ENCODE results near the gene MTMR12.

MTMR12 gene

GRCh38 chr5:32312595-32313332 lies at the start of gene MTMR12:
TSS of gene MTMR12 (minus strand) at chr5:32312939. CDS start at chr5:32312838, 101 bp downstream.
- peaks cover 31% of the 10 kb centered on the region for H3K4me1 Mint-ChIP-seq (ENCODE audit: low read depth)
- peak within 1 kb of the TSS; percentile 92 for H3K27ac Mint-ChIP-seq
- peaks cover 28% of the 10 kb centered on the region for H3K36me3 Mint-ChIP-seq (ENCODE audit: low read depth)
- DNase-seq, result peak; percentile 100
- H3K27me3 Mint-ChIP-seq, result no peaks in the 10 kb centered on the region
- no peaks in the 10 kb centered on the region for H3K9me3 Mint-ChIP-seq
- peak within 1 kb of the TSS; percentile 84 for H3K4me3 Mint-ChIP-seq

GRCh38 chr5:32362527-32362926 lies 49.8 kb upstream of the MTMR12 start:
- Mint-ChIP-seq H3K9me3 (no peaks in the 10 kb centered on the region), H3K36me3 (ENCODE audit: low read depth) (peaks cover 68% of the 10 kb centered on the region), H3K27me3 (no peaks in the 10 kb centered on the region), H3K27ac (no peak overlapping the region), H3K4me1 (ENCODE audit: low read depth) (peaks cover 4% of the 10 kb centered on the region), H3K4me3 (no peak overlapping the region)
- DNase-seq, result no peak

- Mint-ChIP-seq H3K4me3 (no peak overlapping the region), H3K27ac (peak overlapping the region; percentile 22), H3K36me3 (ENCODE audit: low read depth) (peaks cover 80% of the 10 kb centered on the region)
Measured at GRCh38 chr5:32360906-32361305, 48.2 kb upstream of the MTMR12 start.

GRCh38 chr5:32358611-32359010 lies 45.9 kb upstream of the MTMR12 start:
- peaks cover 86% of the 10 kb centered on the region for H3K36me3 Mint-ChIP-seq (ENCODE audit: low read depth)

More at GRCh38 chr5:32360906-32361305, 48.2 kb upstream of the MTMR12 start:
- Mint-ChIP-seq H3K4me1 (ENCODE audit: low read depth) (peaks cover 4% of the 10 kb centered on the region), H3K9me3 (no peaks in the 10 kb centered on the region), H3K27me3 (no peaks in the 10 kb centered on the region)
- DNase-seq, result no peak

GRCh38 chr5:32357658-32358057 lies 44.9 kb upstream of the MTMR12 start:
- Mint-ChIP-seq H3K9me3 (no peaks in the 10 kb centered on the region), H3K27me3 (no peaks in the 10 kb centered on the region), H3K4me1 (ENCODE audit: low read depth) (peaks cover 4% of the 10 kb centered on the region), H3K27ac (peak overlapping the region; percentile 79), H3K36me3 (ENCODE audit: low read depth) (peaks cover 86% of the 10 kb centered on the region), H3K4me3 (no peak overlapping the region)
- no peak for DNase-seq

More at GRCh38 chr5:32358611-32359010, 45.9 kb upstream of the MTMR12 start:
- Mint-ChIP-seq H3K27ac (no peak overlapping the region), H3K4me3 (no peak overlapping the region), H3K27me3 (no peaks in the 10 kb centered on the region), H3K9me3 (no peaks in the 10 kb centered on the region), H3K4me1 (ENCODE audit: low read depth) (peaks cover 4% of the 10 kb centered on the region)
- DNase-seq, result no peak

GRCh38 chr5:32355686-32356085 lies 42.9 kb upstream of the MTMR12 start:
- DNase-seq, result no peak
- peaks cover 6% of the 10 kb centered on the region for H3K4me1 Mint-ChIP-seq (ENCODE audit: low read depth)
- H3K36me3 Mint-ChIP-seq (ENCODE audit: low read depth), result peaks cover 70% of the 10 kb centered on the region
- H3K4me3 Mint-ChIP-seq, result no peak overlapping the region
- H3K27me3 Mint-ChIP-seq, result no peaks in the 10 kb centered on the region
- H3K9me3 Mint-ChIP-seq, result no peaks in the 10 kb centered on the region
- no peak overlapping the region for H3K27ac Mint-ChIP-seq

- peaks cover 50% of the 10 kb centered on the region for H3K36me3 Mint-ChIP-seq (ENCODE audit: low read depth)
- no peak overlapping the region for H3K4me3 Mint-ChIP-seq
- DNase-seq, result no peak
- H3K27me3 Mint-ChIP-seq, result no peaks in the 10 kb centered on the region
- H3K4me1 Mint-ChIP-seq (ENCODE audit: low read depth), result peaks cover 6% of the 10 kb centered on the region
- no peak overlapping the region for H3K27ac Mint-ChIP-seq
- H3K9me3 Mint-ChIP-seq, result no peaks in the 10 kb centered on the region
Measured at GRCh38 chr5:32353420-32353819, 40.7 kb upstream of the MTMR12 start.

- DNase-seq, result no peak
- Mint-ChIP-seq H3K27ac (no peak overlapping the region), H3K36me3 (ENCODE audit: low read depth) (peaks cover 47% of the 10 kb centered on the region), H3K27me3 (no peaks in the 10 kb centered on the region), H3K4me3 (no peak overlapping the region), H3K4me1 (ENCODE audit: low read depth) (peaks cover 3% of the 10 kb centered on the region), H3K9me3 (peaks cover 2% of the 10 kb centered on the region)
Measured at GRCh38 chr5:32352685-32353084, 39.9 kb upstream of the MTMR12 start.

- Mint-ChIP-seq H3K4me3 (no peak overlapping the region), H3K4me1 (ENCODE audit: low read depth) (peaks cover 2% of the 10 kb centered on the region), H3K36me3 (ENCODE audit: low read depth) (no peaks in the 10 kb centered on the region)
Measured at GRCh38 chr5:32346869-32347268, 34.1 kb upstream of the MTMR12 start.

GRCh38 chr5:32343058-32343672 lies 30.4 kb upstream of the MTMR12 start:
- no peaks in the 10 kb centered on the region for H3K4me1 Mint-ChIP-seq (ENCODE audit: low read depth)
- H3K36me3 Mint-ChIP-seq (ENCODE audit: low read depth), result peaks cover 4% of the 10 kb centered on the region
- H3K9me3 Mint-ChIP-seq, result peaks cover 24% of the 10 kb centered on the region
- H3K27ac Mint-ChIP-seq, result no peak overlapping the region
- no peak overlapping the region for H3K4me3 Mint-ChIP-seq
- no peaks in the 10 kb centered on the region for H3K27me3 Mint-ChIP-seq
- no peak for DNase-seq

More at GRCh38 chr5:32346869-32347268, 34.1 kb upstream of the MTMR12 start:
- peaks cover 9% of the 10 kb centered on the region for H3K9me3 Mint-ChIP-seq
- no peaks in the 10 kb centered on the region for H3K27me3 Mint-ChIP-seq
- no peak for DNase-seq
- H3K27ac Mint-ChIP-seq, result no peak overlapping the region

- Mint-ChIP-seq H3K4me3 (no peak overlapping the region), H3K4me1 (ENCODE audit: low read depth) (no peaks in the 10 kb centered on the region), H3K27me3 (no peaks in the 10 kb centered on the region), H3K9me3 (peaks cover 24% of the 10 kb centered on the region), H3K27ac (no peak overlapping the region), H3K36me3 (ENCODE audit: low read depth) (peaks cover 7% of the 10 kb centered on the region)
- DNase-seq, result no peak
Measured at GRCh38 chr5:32342656-32343055, 29.9 kb upstream of the MTMR12 start.

- no peak for DNase-seq
- Mint-ChIP-seq H3K4me3 (no peak overlapping the region), H3K4me1 (ENCODE audit: low read depth) (no peaks in the 10 kb centered on the region), H3K36me3 (ENCODE audit: low read depth) (peaks cover 7% of the 10 kb centered on the region), H3K27me3 (no peaks in the 10 kb centered on the region), H3K27ac (no peak overlapping the region), H3K9me3 (peaks cover 19% of the 10 kb centered on the region)
Measured at GRCh38 chr5:32339878-32340277, 27.1 kb upstream of the MTMR12 start.

- Mint-ChIP-seq H3K4me3 (no peak overlapping the region), H3K27ac (no peak overlapping the region), H3K27me3 (no peaks in the 10 kb centered on the region), H3K36me3 (ENCODE audit: low read depth) (peaks cover 7% of the 10 kb centered on the region), H3K4me1 (ENCODE audit: low read depth) (no peaks in the 10 kb centered on the region), H3K9me3 (peaks cover 19% of the 10 kb centered on the region)
- DNase-seq, result no peak
Measured at GRCh38 chr5:32339198-32339597, 26.5 kb upstream of the MTMR12 start.

- H3K36me3 Mint-ChIP-seq (ENCODE audit: low read depth), result peaks cover under 1% of the 10 kb centered on the region
- H3K27ac Mint-ChIP-seq, result no peak overlapping the region
- H3K9me3 Mint-ChIP-seq, result peaks cover under 1% of the 10 kb centered on the region
- H3K27me3 Mint-ChIP-seq, result no peaks in the 10 kb centered on the region
- H3K4me1 Mint-ChIP-seq (ENCODE audit: low read depth), result peaks cover 2% of the 10 kb centered on the region
- no peak overlapping the region for H3K4me3 Mint-ChIP-seq
- no peak for DNase-seq
Measured at GRCh38 chr5:32332966-32333365, 20.2 kb upstream of the MTMR12 start.

GRCh38 chr5:32332361-32332760 lies 19.6 kb upstream of the MTMR12 start:
- Mint-ChIP-seq H3K27ac (no peak overlapping the region), H3K9me3 (no peaks in the 10 kb centered on the region), H3K27me3 (no peaks in the 10 kb centered on the region), H3K4me1 (ENCODE audit: low read depth) (peaks cover 2% of the 10 kb centered on the region), H3K4me3 (no peak overlapping the region), H3K36me3 (ENCODE audit: low read depth) (no peaks in the 10 kb centered on the region)
- DNase-seq, result no peak
